GM12874 (cell line): ENCODE measurements around the gene MRAS.

Experiments
- TF ChIP-seq, protein P1 (sequence below): IDR thresholded peaks from 2 replicates; pipeline ENCODE4 v1.5.1; 2011; ENCODE audit warnings: low read depth, mild to moderate bottlenecking, control low read depth, low read length, moderate library complexity; ENCODE audit not compliant: insufficient read depth

Gene MRAS

DNA sequence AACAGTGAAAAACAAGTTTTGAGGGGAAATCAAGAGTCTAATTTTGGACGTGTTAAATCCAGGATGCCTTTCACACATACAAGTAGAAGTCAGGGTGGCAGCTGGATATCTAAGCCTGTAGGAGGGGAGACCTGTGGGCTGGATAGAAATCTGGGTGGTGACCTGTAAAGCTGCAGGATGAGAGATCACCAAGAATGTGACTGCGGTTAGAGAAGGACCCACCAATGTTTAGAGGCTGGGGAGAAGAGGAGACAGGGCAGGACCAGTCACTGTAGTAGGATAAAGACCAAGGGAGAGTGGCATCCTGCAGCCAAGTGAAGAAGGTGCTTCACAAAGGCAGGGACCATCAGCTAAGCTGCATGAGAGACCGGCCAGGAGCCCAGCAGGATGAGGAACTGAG is 36.2 kb downstream of the MRAS start:
- TF ChIP-seq, protein P1, sequence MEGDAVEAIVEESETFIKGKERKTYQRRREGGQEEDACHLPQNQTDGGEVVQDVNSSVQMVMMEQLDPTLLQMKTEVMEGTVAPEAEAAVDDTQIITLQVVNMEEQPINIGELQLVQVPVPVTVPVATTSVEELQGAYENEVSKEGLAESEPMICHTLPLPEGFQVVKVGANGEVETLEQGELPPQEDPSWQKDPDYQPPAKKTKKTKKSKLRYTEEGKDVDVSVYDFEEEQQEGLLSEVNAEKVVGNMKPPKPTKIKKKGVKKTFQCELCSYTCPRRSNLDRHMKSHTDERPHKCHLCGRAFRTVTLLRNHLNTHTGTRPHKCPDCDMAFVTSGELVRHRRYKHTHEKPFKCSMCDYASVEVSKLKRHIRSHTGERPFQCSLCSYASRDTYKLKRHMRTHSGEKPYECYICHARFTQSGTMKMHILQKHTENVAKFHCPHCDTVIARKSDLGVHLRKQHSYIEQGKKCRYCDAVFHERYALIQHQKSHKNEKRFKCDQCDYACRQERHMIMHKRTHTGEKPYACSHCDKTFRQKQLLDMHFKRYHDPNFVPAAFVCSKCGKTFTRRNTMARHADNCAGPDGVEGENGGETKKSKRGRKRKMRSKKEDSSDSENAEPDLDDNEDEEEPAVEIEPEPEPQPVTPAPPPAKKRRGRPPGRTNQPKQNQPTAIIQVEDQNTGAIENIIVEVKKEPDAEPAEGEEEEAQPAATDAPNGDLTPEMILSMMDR: no peak

- TF ChIP-seq, protein P1: no peak
These were observed 36.6 kb downstream of the MRAS start for GRCh38 chr3:138384976-138385375.

- TF ChIP-seq, protein P1: no peak
These were observed 40.8 kb downstream of the MRAS start for GRCh38 chr3:138389144-138389601.

DNA sequence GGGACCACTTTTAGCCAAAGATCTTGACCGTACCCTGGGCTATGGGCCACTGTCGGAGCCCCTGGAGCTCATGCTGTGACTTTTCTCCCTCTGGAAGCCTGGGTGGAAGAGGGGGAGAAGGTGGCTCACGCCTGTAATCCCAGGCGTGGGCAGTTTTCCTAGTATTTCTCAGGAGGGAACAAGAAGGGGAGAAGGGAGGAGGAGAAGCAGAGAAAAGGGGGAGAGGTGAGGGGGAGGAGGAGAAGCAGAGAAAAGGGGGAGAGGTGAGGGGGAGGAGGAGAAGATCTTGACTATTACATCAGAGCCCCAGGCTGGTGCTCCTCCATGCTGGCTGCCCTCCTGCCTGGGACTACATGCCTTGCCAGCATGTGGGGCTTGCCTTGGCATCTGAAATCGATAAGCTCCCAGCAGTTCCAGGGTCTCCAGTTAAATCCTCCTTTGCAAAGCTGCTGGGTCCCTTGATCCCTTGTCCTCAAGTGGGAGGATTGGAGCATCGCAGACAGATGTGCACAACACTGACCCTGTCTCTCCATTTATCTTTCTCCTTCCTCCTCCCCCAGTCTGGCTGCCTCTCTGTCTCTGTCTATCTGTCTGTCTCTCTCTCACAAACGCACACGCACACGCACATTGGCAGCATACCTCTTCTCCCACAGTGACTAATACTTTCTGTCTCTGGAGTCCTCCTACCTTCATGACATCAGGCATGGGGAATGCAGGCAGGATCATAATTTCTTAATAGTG is 41.6 kb downstream of the MRAS start:
- TF ChIP-seq, protein P1: no peak

- TF ChIP-seq, protein P1: no peak
These were observed 42.2 kb downstream of the MRAS start for GRCh38 chr3:138390582-138390932.

GRCh38 chr3:138394156-138394555 is 45.8 kb downstream of the MRAS start:
- TF ChIP-seq, protein P1: no peak

GRCh38 chr3:138394686-138395085 is 46.3 kb downstream of the MRAS start:
- TF ChIP-seq, protein P1: no peak
